Measurements from ENCODE around the gene SLC6A19.

SLC6A19 gene

DNA sequence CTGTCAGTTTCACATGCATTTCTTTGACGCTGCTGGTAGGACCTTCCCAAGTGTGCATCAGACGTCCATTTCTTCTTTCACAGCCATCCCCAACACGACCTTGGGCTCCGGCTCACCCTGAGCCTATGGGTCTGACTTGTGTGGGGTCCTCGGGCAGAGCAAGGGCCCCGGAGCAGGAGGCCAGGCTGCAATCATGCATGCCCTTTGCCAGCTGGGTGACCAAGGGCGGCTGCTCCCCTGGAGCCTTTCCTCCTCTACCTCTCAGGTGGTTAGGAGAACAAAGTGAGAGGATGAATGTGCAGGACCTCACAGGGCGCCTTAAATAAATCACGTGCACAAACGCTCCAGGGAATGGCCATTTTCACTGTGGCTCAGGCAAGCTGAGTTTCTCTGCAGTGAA, 60.2 kb downstream of the SLC6A19 start:
- Histone ChIP-seq H3K9ac (ENCODE audit: low read length) (no peak overlapping the region), H3K27ac (ENCODE audit: low read depth, low read length) (no peak overlapping the region), H4K8ac (ENCODE audit: low read depth, low read length) (no peak overlapping the region), H3K36me3 (ENCODE audit: control insufficient read depth, insufficient read depth, low read length) (no peaks in the 10 kb centered on the region), H3K4me1 (ENCODE audit: control insufficient read depth, low read depth, low read length) (no peaks in the 10 kb centered on the region), H3K18ac (ENCODE audit: low read length) (no peak overlapping the region), H3K27me3 (ENCODE audit: insufficient read depth, low read length, poor library complexity) (no peaks in the 10 kb centered on the region), H2BK15ac (replicated peaks; ENCODE audit: low read depth) (no peak overlapping the region), H3K23ac (ENCODE audit: low read length) (no peak overlapping the region), H4K5ac (ENCODE audit: low read length) (no peak overlapping the region), H2BK120ac (ENCODE audit: low read depth, low read length) (no peak overlapping the region), H3K79me2 (ENCODE audit: control insufficient read depth, insufficient read depth, low read length) (no peaks in the 10 kb centered on the region), H3K4me2 (ENCODE audit: low read length) (no peak overlapping the region), H3K4me3 (ENCODE audit: low read length) (no peak overlapping the region), H2AK5ac (ENCODE audit: low read length) (no peak overlapping the region), H3K56ac (ENCODE audit: low read length) (no peak overlapping the region), H2BK5ac (ENCODE audit: low read length) (no peak overlapping the region), H3K4ac (ENCODE audit: low read depth, low read length) (no peak overlapping the region), H3K79me1 (ENCODE audit: low read length) (no peaks in the 10 kb centered on the region)
- WGBS (ENCODE audit: extremely low coverage, insufficient coverage, low lambda C conversion rate): no CpG with 5 or more reads among the region's 10 CpGs
- no peak for DNase-seq

DNA sequence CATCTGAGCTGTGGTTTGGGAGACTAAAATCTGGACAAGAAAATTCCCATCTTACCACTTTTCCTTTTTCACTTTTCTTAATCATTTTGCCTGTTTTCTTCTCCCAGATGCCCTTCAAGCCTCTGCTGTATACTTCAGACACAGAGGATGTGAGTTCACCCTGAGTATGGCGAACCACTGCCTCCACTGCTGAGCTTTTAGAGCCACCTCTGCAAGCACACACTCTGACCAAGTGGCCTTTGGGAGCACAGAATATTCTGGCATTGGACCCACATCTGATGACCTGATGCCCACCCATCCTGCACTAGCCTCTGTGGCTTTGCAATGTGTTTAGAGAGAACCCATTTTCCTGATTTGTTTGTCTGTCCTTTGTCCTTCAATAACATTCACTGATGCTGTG, 61.0 kb downstream of the SLC6A19 start:
- H3K36me3 ChIP-seq (ENCODE audit: control insufficient read depth, insufficient read depth, low read length): no peaks in the 10 kb centered on the region
- H3K27me3 ChIP-seq (ENCODE audit: insufficient read depth, low read length, poor library complexity): no peaks in the 10 kb centered on the region
- H3K4me2 ChIP-seq (ENCODE audit: low read length): no peak overlapping the region
- H3K23ac ChIP-seq (ENCODE audit: low read length): no peak overlapping the region
- no peak overlapping the region for H4K8ac ChIP-seq (ENCODE audit: low read depth, low read length)
- no peaks in the 10 kb centered on the region for H3K79me2 ChIP-seq (ENCODE audit: control insufficient read depth, insufficient read depth, low read length)
- no peaks in the 10 kb centered on the region for H3K4me1 ChIP-seq (ENCODE audit: control insufficient read depth, low read depth, low read length)
- H3K4me3 ChIP-seq (ENCODE audit: low read length): no peak overlapping the region
- H2BK120ac ChIP-seq (ENCODE audit: low read depth, low read length): no peak overlapping the region
- no peak overlapping the region for H3K56ac ChIP-seq (ENCODE audit: low read length)
- no peaks in the 10 kb centered on the region for H3K79me1 ChIP-seq (ENCODE audit: low read length)
- H3K9ac ChIP-seq (ENCODE audit: low read length): no peak overlapping the region
- no peak overlapping the region for H2BK5ac ChIP-seq (ENCODE audit: low read length)
- peak; percentile 56 for DNase-seq
- no peak overlapping the region for H4K5ac ChIP-seq (ENCODE audit: low read length)
- no peak overlapping the region for H3K27ac ChIP-seq (ENCODE audit: low read depth, low read length)
- no peak overlapping the region for H3K4ac ChIP-seq (ENCODE audit: low read depth, low read length)
- H3K18ac ChIP-seq (ENCODE audit: low read length): no peak overlapping the region
- no CpG with 5 or more reads among the region's 1 CpG for WGBS (ENCODE audit: extremely low coverage, insufficient coverage, low lambda C conversion rate)
- no peak overlapping the region for H2BK15ac ChIP-seq (replicated peaks; ENCODE audit: low read depth)
- no peak overlapping the region for H2AK5ac ChIP-seq (ENCODE audit: low read length)

DNA sequence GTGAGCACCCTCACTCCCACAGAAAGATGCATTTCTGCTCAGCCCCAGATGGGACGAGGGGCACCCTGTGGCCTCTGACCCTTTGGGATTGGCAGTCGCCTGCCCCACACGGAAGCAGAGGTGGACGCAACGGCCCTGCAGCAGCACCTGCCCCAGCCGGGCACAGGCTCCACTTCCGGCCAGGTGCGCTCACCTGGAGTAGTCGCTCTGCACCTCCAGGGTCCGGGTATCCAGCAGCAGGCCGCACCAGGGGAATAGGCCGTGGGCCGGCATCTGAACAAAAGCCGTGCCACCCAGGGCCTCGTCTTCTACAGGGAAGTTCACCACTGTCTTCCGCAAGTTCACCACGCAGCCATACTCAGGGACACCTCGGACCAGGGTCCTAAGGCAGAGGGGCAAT, 62.8 kb downstream of the SLC6A19 start:
- no peak overlapping the region for H2BK120ac ChIP-seq (ENCODE audit: low read depth, low read length)
- no peak for DNase-seq
- H3K4me1 ChIP-seq (ENCODE audit: control insufficient read depth, low read depth, low read length): no peaks in the 10 kb centered on the region
- H3K79me2 ChIP-seq (ENCODE audit: control insufficient read depth, insufficient read depth, low read length): no peaks in the 10 kb centered on the region
- no peaks in the 10 kb centered on the region for H3K27me3 ChIP-seq (ENCODE audit: insufficient read depth, low read length, poor library complexity)
- no peak overlapping the region for H3K56ac ChIP-seq (ENCODE audit: low read length)
- no peak overlapping the region for H3K23ac ChIP-seq (ENCODE audit: low read length)
- H3K4me3 ChIP-seq (ENCODE audit: low read length): no peak overlapping the region
- H2BK5ac ChIP-seq (ENCODE audit: low read length): no peak overlapping the region
- H3K36me3 ChIP-seq (ENCODE audit: control insufficient read depth, insufficient read depth, low read length): no peaks in the 10 kb centered on the region
- H2BK15ac ChIP-seq (replicated peaks; ENCODE audit: low read depth): no peak overlapping the region
- H3K9ac ChIP-seq (ENCODE audit: low read length): no peak overlapping the region
- WGBS (ENCODE audit: extremely low coverage, insufficient coverage, low lambda C conversion rate): no CpG with 5 or more reads among the region's 18 CpGs
- H3K18ac ChIP-seq (ENCODE audit: low read length): no peak overlapping the region
- H4K5ac ChIP-seq (ENCODE audit: low read length): no peak overlapping the region
- no peak overlapping the region for H3K27ac ChIP-seq (ENCODE audit: low read depth, low read length)
- H3K79me1 ChIP-seq (ENCODE audit: low read length): no peaks in the 10 kb centered on the region
- no peak overlapping the region for H3K4ac ChIP-seq (ENCODE audit: low read depth, low read length)
- no peak overlapping the region for H2AK5ac ChIP-seq (ENCODE audit: low read length)
- H4K8ac ChIP-seq (ENCODE audit: low read depth, low read length): no peak overlapping the region
- no peak overlapping the region for H3K4me2 ChIP-seq (ENCODE audit: low read length)

DNA sequence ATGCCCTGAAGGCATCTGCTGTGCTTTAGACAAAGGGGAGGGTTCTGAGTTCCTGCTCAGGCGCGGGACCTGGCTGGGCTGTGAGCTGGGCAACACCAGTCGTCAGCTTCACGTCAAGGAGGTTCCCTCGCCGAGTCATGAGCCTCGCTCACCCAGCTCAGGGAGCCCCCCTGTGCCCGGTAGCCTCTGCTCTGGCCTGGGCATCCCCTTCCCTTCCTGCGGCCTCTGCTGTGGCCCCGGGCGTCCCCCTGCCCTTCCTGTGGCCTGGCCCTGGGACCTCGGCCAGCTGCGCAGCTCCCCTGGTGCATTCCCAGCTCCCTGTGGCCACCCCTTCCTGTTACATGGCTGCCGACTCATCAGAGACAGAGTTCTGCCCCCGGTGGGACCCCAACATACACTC, 63.6 kb downstream of the SLC6A19 start:
- H2BK15ac ChIP-seq (replicated peaks; ENCODE audit: low read depth): no peak overlapping the region
- no peak overlapping the region for H3K27ac ChIP-seq (ENCODE audit: low read depth, low read length)
- H3K4me1 ChIP-seq (ENCODE audit: control insufficient read depth, low read depth, low read length): no peaks in the 10 kb centered on the region
- H3K79me2 ChIP-seq (ENCODE audit: control insufficient read depth, insufficient read depth, low read length): no peaks in the 10 kb centered on the region
- H3K36me3 ChIP-seq (ENCODE audit: control insufficient read depth, insufficient read depth, low read length): no peaks in the 10 kb centered on the region
- H3K23ac ChIP-seq (ENCODE audit: low read length): no peak overlapping the region
- no peak overlapping the region for H3K4ac ChIP-seq (ENCODE audit: low read depth, low read length)
- no CpG with 5 or more reads among the region's 15 CpGs for WGBS (ENCODE audit: extremely low coverage, insufficient coverage, low lambda C conversion rate)
- H3K27me3 ChIP-seq (ENCODE audit: insufficient read depth, low read length, poor library complexity): no peaks in the 10 kb centered on the region
- H3K4me2 ChIP-seq (ENCODE audit: low read length): no peak overlapping the region
- H2AK5ac ChIP-seq (ENCODE audit: low read length): no peak overlapping the region
- no peak overlapping the region for H4K8ac ChIP-seq (ENCODE audit: low read depth, low read length)
- no peak for DNase-seq
- H3K18ac ChIP-seq (ENCODE audit: low read length): no peak overlapping the region
- no peak overlapping the region for H3K9ac ChIP-seq (ENCODE audit: low read length)
- no peak overlapping the region for H2BK120ac ChIP-seq (ENCODE audit: low read depth, low read length)
- no peaks in the 10 kb centered on the region for H3K79me1 ChIP-seq (ENCODE audit: low read length)
- no peak overlapping the region for H2BK5ac ChIP-seq (ENCODE audit: low read length)
- H3K4me3 ChIP-seq (ENCODE audit: low read length): no peak overlapping the region
- H4K5ac ChIP-seq (ENCODE audit: low read length): no peak overlapping the region
- no peak overlapping the region for H3K56ac ChIP-seq (ENCODE audit: low read length)

DNA sequence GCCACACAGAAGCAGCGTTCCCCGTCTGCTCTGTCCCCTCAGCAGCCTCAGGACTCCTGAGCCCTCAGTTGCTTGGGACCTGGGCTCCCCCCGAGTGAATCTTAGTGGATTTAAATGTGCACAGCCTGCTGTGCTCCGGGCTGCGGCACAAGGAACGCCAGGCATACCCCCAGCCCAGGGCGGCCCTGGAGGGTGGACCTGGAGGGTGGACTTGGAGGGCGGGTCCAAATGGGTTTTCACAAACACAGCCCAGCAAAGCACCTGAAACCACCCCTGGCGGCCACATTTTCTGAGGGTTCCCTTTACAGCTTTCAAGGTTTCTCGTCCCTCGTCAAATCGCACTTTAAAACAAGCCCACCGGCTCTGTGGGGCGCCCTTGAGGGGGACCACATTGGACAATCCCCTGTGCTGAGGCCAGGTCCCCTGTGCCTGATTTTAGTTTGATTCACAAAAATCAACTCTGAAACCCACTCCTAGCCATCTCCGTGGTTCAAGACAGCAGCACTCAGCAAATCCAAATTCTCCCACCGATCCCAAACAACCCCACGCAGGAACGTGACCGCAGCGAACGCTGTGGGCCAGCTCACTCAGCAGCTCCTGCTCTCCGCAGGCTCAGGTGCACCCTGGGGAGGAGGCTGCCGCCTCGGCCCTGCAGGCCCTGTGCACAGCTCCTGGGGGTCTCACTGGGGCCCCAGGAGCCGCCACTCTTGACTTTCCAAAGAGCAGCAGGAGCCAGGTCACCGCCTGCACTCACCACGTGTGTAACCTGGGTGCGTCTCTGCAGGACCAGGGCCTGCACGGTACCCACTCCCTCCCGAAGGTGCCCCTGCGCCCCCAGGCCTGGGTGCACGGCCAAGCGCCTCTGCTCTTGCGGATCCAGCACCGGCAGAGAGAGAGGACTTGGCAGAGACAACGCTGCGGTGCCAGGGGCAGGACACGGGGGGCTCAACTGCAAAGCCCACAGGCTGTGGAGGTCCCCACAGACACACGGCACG, 64.4 kb downstream of the SLC6A19 start:
- Histone ChIP-seq H3K27ac (ENCODE audit: low read depth, low read length) (no peak overlapping the region), H3K27me3 (ENCODE audit: insufficient read depth, low read length, poor library complexity) (no peaks in the 10 kb centered on the region), H3K23ac (ENCODE audit: low read length) (no peak overlapping the region), H3K79me2 (ENCODE audit: control insufficient read depth, insufficient read depth, low read length) (no peaks in the 10 kb centered on the region), H3K36me3 (ENCODE audit: control insufficient read depth, insufficient read depth, low read length) (no peaks in the 10 kb centered on the region), H3K18ac (ENCODE audit: low read length) (no peak overlapping the region), H3K4me3 (ENCODE audit: low read length) (no peak overlapping the region), H2BK120ac (ENCODE audit: low read depth, low read length) (no peak overlapping the region), H3K4ac (ENCODE audit: low read depth, low read length) (no peak overlapping the region), H4K5ac (ENCODE audit: low read length) (no peak overlapping the region), H3K56ac (ENCODE audit: low read length) (no peak overlapping the region), H4K8ac (ENCODE audit: low read depth, low read length) (no peak overlapping the region), H3K9ac (ENCODE audit: low read length) (no peak overlapping the region), H2AK5ac (ENCODE audit: low read length) (no peak overlapping the region), H2BK5ac (ENCODE audit: low read length) (no peak overlapping the region), H3K4me2 (ENCODE audit: low read length) (no peak overlapping the region), H3K79me1 (ENCODE audit: low read length) (no peaks in the 10 kb centered on the region), H2BK15ac (replicated peaks; ENCODE audit: low read depth) (no peak overlapping the region), H3K4me1 (ENCODE audit: control insufficient read depth, low read depth, low read length) (no peaks in the 10 kb centered on the region)
- WGBS (ENCODE audit: extremely low coverage, insufficient coverage, low lambda C conversion rate): no CpG with 5 or more reads among the region's 40 CpGs
- DNase-seq: no peak

All from mesendoderm (in vitro differentiated cells).